ENCODE measurements around the gene INPP5A.

Gene INPP5A

GRCh38 chr10:132722394-132723329 is 185.1 kb downstream of the INPP5A start:
- no peak for TF ChIP-seq CTCF (IDR thresholded peaks at IDR 0.05; ENCODE audit: insufficient read depth, low read length, missing control alignments)
- H3K4me3 ChIP-seq (ENCODE audit: low read depth, low read length), result no peak overlapping the region
- ChIA-PET CTCF (no interaction called here), POLR2A (no interaction called here)
- DNase-seq (ENCODE audit: low read depth, low spot score), result no peak

- no peak for TF ChIP-seq CTCF (IDR thresholded peaks at IDR 0.05; ENCODE audit: insufficient read depth, low read length, missing control alignments)
- H3K4me3 ChIP-seq (ENCODE audit: low read depth, low read length), result no peak overlapping the region
- no peak for DNase-seq (ENCODE audit: low read depth, low spot score)
- ChIA-PET POLR2A (no interaction called here), CTCF (no interaction called here)
Measured at GRCh38 chr10:132723330-132723970, 185.9 kb downstream of the INPP5A start.

GRCh38 chr10:132724446-132724845 is 186.9 kb downstream of the INPP5A start:
- DNase-seq (ENCODE audit: low read depth, low spot score), result peak; percentile 90
- CTCF ChIA-PET, result no interaction called here
- H3K4me3 ChIP-seq (ENCODE audit: low read depth, low read length), result no peak overlapping the region
- POLR2A ChIA-PET, result no interaction called here
- TF ChIP-seq CTCF (IDR thresholded peaks at IDR 0.05; ENCODE audit: insufficient read depth, low read length, missing control alignments), result no peak

GRCh38 chr10:132725202-132725601 is 187.6 kb downstream of the INPP5A start:
- ChIA-PET POLR2A (no interaction called here), CTCF (no interaction called here)
- TF ChIP-seq CTCF (IDR thresholded peaks at IDR 0.05; ENCODE audit: insufficient read depth, low read length, missing control alignments), result no peak
- no peak overlapping the region for H3K4me3 ChIP-seq (ENCODE audit: low read depth, low read length)
- DNase-seq (ENCODE audit: low read depth, low spot score), result no peak

- H3K4me3 ChIP-seq (ENCODE audit: low read depth, low read length), result no peak overlapping the region
- ChIA-PET CTCF (no interaction called here), POLR2A (no interaction called here)
- DNase-seq (ENCODE audit: low read depth, low spot score), result no peak
- TF ChIP-seq CTCF (IDR thresholded peaks at IDR 0.05; ENCODE audit: insufficient read depth, low read length, missing control alignments), result no peak
Measured at GRCh38 chr10:132726194-132726593, 188.6 kb downstream of the INPP5A start.

- no peak for TF ChIP-seq CTCF (IDR thresholded peaks at IDR 0.05; ENCODE audit: insufficient read depth, low read length, missing control alignments)
- ChIA-PET POLR2A (no interaction called here), CTCF (no interaction called here)
- DNase-seq (ENCODE audit: low read depth, low spot score), result no peak
- no peak overlapping the region for H3K4me3 ChIP-seq (ENCODE audit: low read depth, low read length)
Measured at GRCh38 chr10:132726951-132727350, 189.4 kb downstream of the INPP5A start.
